Measurements from ENCODE around the gene RANGAP1.

GRCh38 chr22:41229730-41230400, 56.1 kb downstream of the RANGAP1 start:
- TF ChIP-seq, protein P1, sequence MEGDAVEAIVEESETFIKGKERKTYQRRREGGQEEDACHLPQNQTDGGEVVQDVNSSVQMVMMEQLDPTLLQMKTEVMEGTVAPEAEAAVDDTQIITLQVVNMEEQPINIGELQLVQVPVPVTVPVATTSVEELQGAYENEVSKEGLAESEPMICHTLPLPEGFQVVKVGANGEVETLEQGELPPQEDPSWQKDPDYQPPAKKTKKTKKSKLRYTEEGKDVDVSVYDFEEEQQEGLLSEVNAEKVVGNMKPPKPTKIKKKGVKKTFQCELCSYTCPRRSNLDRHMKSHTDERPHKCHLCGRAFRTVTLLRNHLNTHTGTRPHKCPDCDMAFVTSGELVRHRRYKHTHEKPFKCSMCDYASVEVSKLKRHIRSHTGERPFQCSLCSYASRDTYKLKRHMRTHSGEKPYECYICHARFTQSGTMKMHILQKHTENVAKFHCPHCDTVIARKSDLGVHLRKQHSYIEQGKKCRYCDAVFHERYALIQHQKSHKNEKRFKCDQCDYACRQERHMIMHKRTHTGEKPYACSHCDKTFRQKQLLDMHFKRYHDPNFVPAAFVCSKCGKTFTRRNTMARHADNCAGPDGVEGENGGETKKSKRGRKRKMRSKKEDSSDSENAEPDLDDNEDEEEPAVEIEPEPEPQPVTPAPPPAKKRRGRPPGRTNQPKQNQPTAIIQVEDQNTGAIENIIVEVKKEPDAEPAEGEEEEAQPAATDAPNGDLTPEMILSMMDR (CRISPR knock-in tag; IDR thresholded peaks at IDR 0.05), result no peak
- no peak for TF ChIP-seq ATF7 (IDR thresholded peaks at IDR 0.05)
- TF ChIP-seq ATF7 (CRISPR knock-in tag; IDR thresholded peaks at IDR 0.05), result no peak
- no peak for TF ChIP-seq POLR2A (IDR thresholded peaks at IDR 0.05; ENCODE audit: insufficient read depth in 1 of 2, low read depth in 2 of 2, low read length in 2 of 2)
- no peak for TF ChIP-seq ONECUT2 (CRISPR knock-in tag; IDR thresholded peaks at IDR 0.05)
- no peak for TF ChIP-seq HDAC1 (CRISPR knock-in tag; IDR thresholded peaks at IDR 0.05)
- no peak for TF ChIP-seq ZNF264 (CRISPR knock-in tag; IDR thresholded peaks at IDR 0.05)
- TF ChIP-seq, protein P2, sequence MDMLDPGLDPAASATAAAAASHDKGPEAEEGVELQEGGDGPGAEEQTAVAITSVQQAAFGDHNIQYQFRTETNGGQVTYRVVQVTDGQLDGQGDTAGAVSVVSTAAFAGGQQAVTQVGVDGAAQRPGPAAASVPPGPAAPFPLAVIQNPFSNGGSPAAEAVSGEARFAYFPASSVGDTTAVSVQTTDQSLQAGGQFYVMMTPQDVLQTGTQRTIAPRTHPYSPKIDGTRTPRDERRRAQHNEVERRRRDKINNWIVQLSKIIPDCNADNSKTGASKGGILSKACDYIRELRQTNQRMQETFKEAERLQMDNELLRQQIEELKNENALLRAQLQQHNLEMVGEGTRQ (IDR thresholded peaks at IDR 0.05; ENCODE audit: low read depth, low read length), result no peak
- TF ChIP-seq, protein P2 (CRISPR knock-in tag; IDR thresholded peaks at IDR 0.05; ENCODE audit: borderline replicate concordance), result no peak
- TF ChIP-seq ZNF790 (CRISPR knock-in tag; IDR thresholded peaks at IDR 0.05; ENCODE audit: borderline replicate concordance), result no peak
